Mucosa of descending colon (tissue), 3 donors: ENCODE data around the gene B4GALT2. TPM values are rescaled to one million over a fixed set of nuclear protein-coding genes. Genes with fewer than 3 reads are reported as not detected.
A peak's percentile ranks its signal among the peaks of the same experiment; 100 is the strongest.

Experiments
- ATAC-seq: fragments of 200-7000 bp; cut with Tn5 transposase; one replicate; pipeline ENCODE4 v1.9.1; 2020; ENCODE audit warnings: mild to moderate bottlenecking, moderate library complexity
- DNase-seq, 3 donors: peaks; one replicate each; pipeline ENCODE4 v3.0.0-alpha.2; 2020
- H3K36me3 ChIP-seq: fragments of 200-600 bp; one replicate; pipeline ENCODE4 v1.8.0; 2021; ENCODE audit warnings: low read depth, mild to moderate bottlenecking
- H3K4me1 ChIP-seq: fragments of 200-600 bp; one replicate; pipeline ENCODE4 v1.8.0; 2021; ENCODE audit warnings: low read depth, mild to moderate bottlenecking
- H3K4me3 ChIP-seq: fragments of 200-600 bp; one replicate; pipeline ENCODE4 v1.8.0; 2021; ENCODE audit warnings: mild to moderate bottlenecking
- H3K9me3 ChIP-seq: fragments of 200-600 bp; one replicate; pipeline ENCODE4 v1.8.0; 2021; ENCODE audit warnings: mild to moderate bottlenecking
- CTCF ChIP-seq: fragments of 200-600 bp; IDR thresholded peaks from one replicate; pipeline ENCODE4 v1.8.0; 2022; ENCODE audit warnings: antibody characterized with exemption, mild to moderate bottlenecking
- intact Hi-C, 2 donors: fragments of 100-400 bp; cut with DNase I in 1 of 2; cut with micrococcal nuclease in 1 of 2; formaldehyde crosslinking; loops; one replicate each; pipeline versions ENCODE4 v1.11.0 to v1.11.1; 2022; cut with DNase I, micrococcal nuclease
- total RNA-seq, 3 donors: library from RNA; stranded (reverse); fragmentation: NEBNext Ultra II Directional in 2 of 3; extraction: Animal tissue kit (Norgen Biotek cat#: 25700) in 2 of 3; gene quantifications; one replicate each; pipeline versions ENCODE4 v1.2.1 to v1.2.4, GENCODE V29; 2021 to 2023
- donor health status: DM: no; HTN: no; CAD: no; lungs with moderate emphysema.
- donor health status: DM: no; HTN: no; CAD: no.
- donor health status: DM: no; HTN: yes; CAD: no.

B4GALT2 gene
- total RNA-seq, 3 donors from 2014 or later = 20.0 to 33.6 (median 28.1) TPM

GRCh38 chr1:44010935-44011471, 32.0 kb downstream of the B4GALT2 start:
- Histone ChIP-seq H3K9me3 (no peaks in the 10 kb centered on the region), H3K36me3 (no peaks in the 10 kb centered on the region), H3K4me1 (peaks cover 32% of the 10 kb centered on the region), H3K4me3 (no peak overlapping the region)
- ATAC-seq (no peak), DNase-seq (no peak)
- no peak for TF ChIP-seq CTCF
- intact Hi-C loops = no loop called here

GRCh38 chr1:44012404-44012803, 33.4 kb downstream of the B4GALT2 start:
- ATAC-seq (peak; percentile 2), DNase-seq (peak in 1 of 3 donors; percentile 62)
- peaks cover 32% of the 10 kb centered on the region for H3K4me1 ChIP-seq
- intact Hi-C loops = no loop called here
- H3K9me3 ChIP-seq = no peaks in the 10 kb centered on the region
- TF ChIP-seq CTCF = no peak
- no peak overlapping the region for H3K4me3 ChIP-seq
- H3K36me3 ChIP-seq = no peaks in the 10 kb centered on the region

GRCh38 chr1:44012941-44013609, 34.1 kb downstream of the B4GALT2 start:
- intact Hi-C loops = no loop called here
- no peaks in the 10 kb centered on the region for H3K36me3 ChIP-seq
- no peak overlapping the region for H3K4me3 ChIP-seq
- peak in 1 of 3 donors; percentile 28 for DNase-seq
- H3K4me1 ChIP-seq = peaks cover 32% of the 10 kb centered on the region
- no peak for TF ChIP-seq CTCF
- no peak for ATAC-seq
- no peaks in the 10 kb centered on the region for H3K9me3 ChIP-seq

GRCh38 chr1:44013949-44014348, 34.9 kb downstream of the B4GALT2 start:
- intact Hi-C loops = no loop called here
- Histone ChIP-seq H3K36me3 (no peaks in the 10 kb centered on the region), H3K4me1 (peaks cover 32% of the 10 kb centered on the region), H3K9me3 (no peaks in the 10 kb centered on the region), H3K4me3 (no peak overlapping the region)
- TF ChIP-seq CTCF = no peak
- DNase-seq = peak in 1 of 3 donors; percentile 47
- no peak for ATAC-seq

- Histone ChIP-seq H3K4me1 (peaks cover 32% of the 10 kb centered on the region), H3K9me3 (no peaks in the 10 kb centered on the region), H3K4me3 (no peak overlapping the region), H3K36me3 (no peaks in the 10 kb centered on the region)
- intact Hi-C loops = no loop called here
- ATAC-seq (peak; percentile 88), DNase-seq (peak in 1 of 3 donors; percentile 63)
- TF ChIP-seq CTCF = no peak
Measured at GRCh38 chr1:44014365-44015104, 35.5 kb downstream of the B4GALT2 start.
